Motor neuron (in vitro differentiated cells): ENCODE results near the gene SETD1B. TPM values are rescaled to one million over a fixed set of nuclear protein-coding genes. Genes with fewer than 3 reads are reported as not detected.
A peak's percentile ranks its signal among the peaks of the same experiment; 100 is the strongest.

Experiments used
- ATAC-seq, 8 experiments: fragments of 200-7000 bp; cut with Tn5 transposase; replicated peaks in 6 of 8; 2 replicates each; pipeline ENCODE4 v1.8.0; 2021; ENCODE audit warnings: mild to moderate bottlenecking in 8 of 8, moderate library complexity in 8 of 8
- H3K27ac ChIP-seq, 2 donors: fragments of 250-450 bp; sonication (Bioruptor Pico); 2 replicates each; pipeline ENCODE4 v1.9.0; 2021; ENCODE audit warnings: antibody characterized with exemption in 2 of 2, mild to moderate bottlenecking in 2 of 2, moderate library complexity in 1 of 2
- H3K4me1 ChIP-seq, 2 donors: fragments of 250-450 bp; sonication (Bioruptor Pico); replicated peaks in 1 of 2; 2 replicates each; pipeline ENCODE4 v1.6.1; 2021; ENCODE audit warnings: antibody characterized with exemption in 2 of 2, mild to moderate bottlenecking in 2 of 2, moderate library complexity in 1 of 2
- H3K4me3 ChIP-seq, 5 donors: fragments of 250-450 bp; sonication (Bioruptor Pico); 2 replicates each; pipeline ENCODE4 v1.9.0; 2021; ENCODE audit warnings: antibody characterized with exemption in 5 of 5, mild to moderate bottlenecking in 5 of 5, moderate library complexity in 4 of 5
- WGBS, 10 experiments: fragments of 450-650 bp; shearing (Covaris generic); methylation state at CpG; one replicate each; pipeline ENCODE4 v1.0.0; 2022; 5-methylcytosine and 5-hydroxymethylcytosine counted together
- in situ Hi-C, 9 experiments: fragments of 400-800 bp; cut with MboI; loops; one replicate each; pipeline ENCODE4 v1.15.0; 2021; ENCODE audit warnings: low sequenced_read_pairs in 9 of 9, low pct_unique_long_range_greater_than_20kb in 2 of 9; ENCODE audit not compliant: unreplicated experiment in 9 of 9
- total RNA-seq, 8 experiments: library from RNA; unstranded; fragments of 300-600 nt; gene quantifications; 2 replicates each; pipeline versions ENCODE4 v1.2.3 to v1.2.4, GENCODE V29; 2022

The SETD1B gene
- total RNA-seq, 8 experiments from 2014 or later, result 3.1 to 16.2 (median 5.0) TPM

GRCh38 chr12:121827351-121828099 lies 23.7 kb downstream of the SETD1B start:
- H3K27ac ChIP-seq, result no peak overlapping the region
- ATAC-seq, result peak in 4 of 8 experiments; percentile 3 to 15 (median 10)
- no peak overlapping the region for H3K4me3 ChIP-seq
- H3K4me1 ChIP-seq, result peaks cover 0 to 2% of the 10 kb centered on the region in 2 donors
- in situ Hi-C loops, result no loop called here
- 94 to 100% (median 98%) methylated on average over 1 to 14 of the region's 48 CpGs; no CpG with 5 or more reads in 3 of the 10 experiments for WGBS, 10 experiments

DNA sequence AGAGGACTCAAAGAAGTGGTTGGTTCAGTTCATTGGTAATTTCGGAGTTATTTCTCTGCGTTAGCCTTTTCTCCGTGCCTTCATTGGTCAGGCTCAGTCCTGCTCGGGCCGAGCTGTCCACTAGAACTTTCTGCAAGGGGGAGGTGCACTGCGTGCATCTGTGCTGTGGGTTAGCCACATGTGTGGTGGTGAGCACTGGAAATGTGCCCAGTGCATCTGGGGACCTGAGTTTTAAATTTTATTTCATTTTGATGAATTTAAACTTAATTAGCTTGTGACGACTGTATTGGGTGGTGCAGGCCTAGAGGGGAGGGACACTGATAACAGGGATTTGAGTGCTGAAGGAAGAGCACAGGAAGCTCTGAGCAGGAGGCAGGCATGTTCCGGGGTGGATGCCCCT lies 24.5 kb downstream of the SETD1B start:
- in situ Hi-C loops, result no loop called here
- Histone ChIP-seq H3K4me3 (no peak overlapping the region), H3K27ac (no peak overlapping the region), H3K4me1 (peaks cover 0 to 2% of the 10 kb centered on the region in 2 donors)
- WGBS, 10 experiments, result 60 to 100% (median 94%) methylated on average over 1 to 6 of the region's 8 CpGs; no CpG with 5 or more reads in 4 of the 10 experiments
- no peak for ATAC-seq

- in situ Hi-C loops, result no loop called here
- ATAC-seq, result peak in 1 of 8 experiments; percentile 3
- WGBS, 10 experiments, result 80% methylated on average over 1 of the region's 9 CpGs; no CpG with 5 or more reads in 9 of the 10 experiments
- no peak overlapping the region for H3K4me3 ChIP-seq
- peaks cover 0 to 2% of the 10 kb centered on the region in 2 donors for H3K4me1 ChIP-seq
- H3K27ac ChIP-seq, result no peak overlapping the region
These were observed 25.0 kb downstream of the SETD1B start for GRCh38 chr12:121828826-121829225.

DNA sequence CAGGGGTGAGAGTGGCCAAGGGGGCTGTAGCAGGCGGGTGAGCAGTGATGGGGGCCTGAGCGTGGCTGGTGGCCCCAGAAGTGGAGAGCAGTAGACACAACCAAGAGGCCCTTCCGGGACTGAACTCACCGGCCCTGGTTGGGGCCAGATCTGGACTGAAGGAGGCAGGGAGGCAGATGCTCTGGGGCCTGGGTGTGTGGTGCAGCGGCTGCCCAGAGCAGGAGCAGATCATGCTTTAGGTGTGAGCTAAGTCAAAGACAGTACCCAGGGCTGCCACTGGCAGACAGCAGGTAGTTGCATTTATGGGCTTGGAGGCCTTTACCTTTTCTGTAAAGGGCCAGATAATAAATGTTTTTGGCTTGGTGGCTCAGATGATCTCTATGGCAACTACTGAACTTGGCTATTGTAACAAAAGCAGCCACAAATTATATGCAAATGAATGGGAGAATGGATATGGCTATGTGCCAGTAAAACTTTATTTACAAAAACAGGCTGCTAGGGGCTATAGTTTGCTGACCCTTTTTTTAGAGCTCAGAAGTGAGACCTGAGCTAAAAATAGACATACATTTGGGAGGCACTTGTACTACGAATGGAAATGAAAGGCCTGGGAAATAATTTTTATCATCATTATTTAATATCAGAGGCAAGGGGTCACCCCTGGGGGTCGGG lies 25.6 kb downstream of the SETD1B start:
- 80 to 100% (median 81%) methylated on average over 1 to 5 of the region's 7 CpGs; no CpG with 5 or more reads in 4 of the 10 experiments for WGBS, 10 experiments

DNA sequence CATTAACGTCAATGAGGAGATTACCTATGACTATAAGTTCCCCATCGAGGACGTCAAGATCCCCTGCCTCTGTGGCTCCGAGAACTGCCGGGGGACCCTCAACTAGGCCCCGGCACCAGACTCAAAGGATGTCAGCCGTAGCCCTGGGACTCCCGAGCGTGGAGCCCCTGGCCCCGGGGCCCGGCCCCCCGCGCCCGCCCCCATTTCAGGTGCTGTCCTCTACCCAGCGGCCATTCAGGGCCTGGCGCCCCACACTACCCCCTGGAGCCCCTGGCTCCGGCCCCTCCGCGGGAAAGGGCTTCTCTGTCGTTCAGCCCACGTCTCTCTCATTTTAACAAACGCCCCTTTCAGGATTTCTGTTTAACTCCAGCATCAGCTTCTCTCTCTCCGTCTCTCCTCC lies 26.3 kb downstream of the SETD1B start:
- no peak overlapping the region for H3K27ac ChIP-seq
- H3K4me3 ChIP-seq, result no peak overlapping the region
- peaks cover 0 to 2% of the 10 kb centered on the region in 2 donors for H3K4me1 ChIP-seq
- ATAC-seq, result no peak
- in situ Hi-C loops, result no loop called here
- 96% methylated on average over 5 of the region's 23 CpGs; no CpG with 5 or more reads in 9 of the 10 experiments for WGBS, 10 experiments

More for the DNA sequence above, 25.6 kb downstream of the SETD1B start:
- H3K27ac ChIP-seq, result no peak overlapping the region
- no peak overlapping the region for H3K4me3 ChIP-seq
- in situ Hi-C loops, result no loop called here
- peaks cover 0 to 2% of the 10 kb centered on the region in 2 donors for H3K4me1 ChIP-seq
- ATAC-seq, result peak in 6 of 8 experiments; percentile 7 to 49 (median 15)

DNA sequence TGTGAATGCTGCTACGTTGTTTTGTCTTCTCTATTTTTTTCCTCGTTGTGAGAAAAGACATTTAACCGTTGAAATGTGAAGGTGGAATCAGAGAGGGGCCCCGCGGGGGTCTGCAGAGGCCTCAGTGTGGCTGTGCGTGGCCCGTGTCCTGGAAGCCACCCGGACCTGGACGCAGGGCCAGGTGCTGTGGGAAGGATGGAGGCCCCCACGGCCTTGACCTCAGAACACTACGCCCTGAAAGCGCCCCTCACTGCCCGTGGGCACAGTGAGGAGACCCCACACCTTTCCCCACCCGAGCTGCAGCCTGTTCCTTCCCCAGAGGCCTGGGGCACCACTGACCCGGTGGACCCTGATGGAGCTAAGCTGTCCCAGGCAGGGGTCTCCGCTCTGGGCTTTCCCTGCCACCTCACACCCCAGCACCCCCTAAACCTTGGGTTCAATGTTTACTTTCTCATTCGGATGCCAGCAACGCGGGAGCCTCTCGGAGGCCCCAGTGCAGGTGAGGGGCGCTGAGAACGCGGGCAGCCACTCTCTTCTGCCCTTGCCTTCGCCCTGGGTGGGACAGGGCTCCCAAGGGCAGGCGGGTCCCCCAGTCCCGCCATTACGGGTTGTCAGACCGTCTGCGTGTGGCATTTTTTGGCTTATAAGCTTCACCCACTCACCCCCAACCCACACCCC lies 26.9 kb downstream of the SETD1B start:
- 89 to 100% methylated on average over 1 to 3 of the region's 29 CpGs; no CpG with 5 or more reads in 8 of the 10 experiments for WGBS, 10 experiments
- in situ Hi-C loops, result no loop called here
- H3K27ac ChIP-seq, result no peak overlapping the region
- H3K4me3 ChIP-seq, result no peak overlapping the region
- peak in 2 of 8 experiments; percentile 15 to 17 for ATAC-seq
- peaks cover 0 to 2% of the 10 kb centered on the region in 2 donors for H3K4me1 ChIP-seq

DNA sequence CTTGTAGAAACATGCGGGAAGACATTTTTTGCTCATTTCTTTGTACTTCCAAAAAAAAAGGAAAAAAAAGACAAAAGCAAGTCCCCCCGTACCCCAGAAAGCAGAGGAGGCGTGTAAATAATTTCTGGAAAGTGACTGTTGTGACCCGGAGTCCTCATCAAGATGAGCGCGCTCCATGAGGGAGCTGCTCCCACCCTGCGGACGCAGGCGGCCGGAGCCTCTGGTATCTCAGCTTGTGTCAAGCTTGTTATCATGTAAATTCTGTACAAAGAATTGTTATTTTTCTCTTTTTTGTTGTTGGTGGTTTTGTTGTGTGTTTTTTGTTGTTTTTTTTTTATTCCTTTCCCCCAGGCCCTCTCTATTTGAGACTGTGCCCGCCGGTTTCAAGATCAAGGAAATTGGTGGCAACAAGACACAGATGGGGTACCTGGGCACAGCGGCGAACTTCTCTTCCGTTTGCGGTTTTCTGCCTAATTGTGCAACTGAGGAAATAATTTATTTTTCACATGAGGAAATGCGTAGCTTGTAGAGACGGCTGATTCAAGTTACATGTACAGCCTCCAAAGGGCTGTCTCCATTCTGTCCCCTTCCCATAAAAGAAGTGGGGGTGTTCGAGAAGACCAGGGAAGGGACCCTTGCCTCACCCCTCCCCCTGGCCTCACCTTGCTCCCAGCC lies 27.9 kb downstream of the SETD1B start:
- in situ Hi-C loops, result no loop called here
- Histone ChIP-seq H3K27ac (no peak overlapping the region), H3K4me1 (peaks cover 0 to 2% of the 10 kb centered on the region in 2 donors), H3K4me3 (no peak overlapping the region)
- WGBS, 10 experiments, result 87 to 100% (median 96%) methylated on average over 1 to 16 of the region's 19 CpGs
- ATAC-seq, result no peak

- ATAC-seq, result no peak
- 0 to 89% (median 61%) methylated on average over 1 to 4 of the region's 4 CpGs; no CpG with 5 or more reads in 1 of the 10 experiments for WGBS, 10 experiments
- Histone ChIP-seq H3K4me3 (no peak overlapping the region), H3K27ac (no peak overlapping the region), H3K4me1 (peaks cover 0 to 3% of the 10 kb centered on the region in 2 donors)
- in situ Hi-C loops, result no loop called here
These were observed 33.9 kb downstream of the SETD1B start for GRCh38 chr12:121837680-121838079.

GRCh38 chr12:121838126-121838525 lies 34.3 kb downstream of the SETD1B start:
- no peak for ATAC-seq
- 80 to 100% (median 92%) methylated on average over 1 to 2 of the region's 5 CpGs; no CpG with 5 or more reads in 5 of the 10 experiments for WGBS, 10 experiments
- Histone ChIP-seq H3K27ac (no peak overlapping the region), H3K4me1 (peaks cover 0 to 3% of the 10 kb centered on the region in 2 donors), H3K4me3 (no peak overlapping the region)
- in situ Hi-C loops, result no loop called here

DNA sequence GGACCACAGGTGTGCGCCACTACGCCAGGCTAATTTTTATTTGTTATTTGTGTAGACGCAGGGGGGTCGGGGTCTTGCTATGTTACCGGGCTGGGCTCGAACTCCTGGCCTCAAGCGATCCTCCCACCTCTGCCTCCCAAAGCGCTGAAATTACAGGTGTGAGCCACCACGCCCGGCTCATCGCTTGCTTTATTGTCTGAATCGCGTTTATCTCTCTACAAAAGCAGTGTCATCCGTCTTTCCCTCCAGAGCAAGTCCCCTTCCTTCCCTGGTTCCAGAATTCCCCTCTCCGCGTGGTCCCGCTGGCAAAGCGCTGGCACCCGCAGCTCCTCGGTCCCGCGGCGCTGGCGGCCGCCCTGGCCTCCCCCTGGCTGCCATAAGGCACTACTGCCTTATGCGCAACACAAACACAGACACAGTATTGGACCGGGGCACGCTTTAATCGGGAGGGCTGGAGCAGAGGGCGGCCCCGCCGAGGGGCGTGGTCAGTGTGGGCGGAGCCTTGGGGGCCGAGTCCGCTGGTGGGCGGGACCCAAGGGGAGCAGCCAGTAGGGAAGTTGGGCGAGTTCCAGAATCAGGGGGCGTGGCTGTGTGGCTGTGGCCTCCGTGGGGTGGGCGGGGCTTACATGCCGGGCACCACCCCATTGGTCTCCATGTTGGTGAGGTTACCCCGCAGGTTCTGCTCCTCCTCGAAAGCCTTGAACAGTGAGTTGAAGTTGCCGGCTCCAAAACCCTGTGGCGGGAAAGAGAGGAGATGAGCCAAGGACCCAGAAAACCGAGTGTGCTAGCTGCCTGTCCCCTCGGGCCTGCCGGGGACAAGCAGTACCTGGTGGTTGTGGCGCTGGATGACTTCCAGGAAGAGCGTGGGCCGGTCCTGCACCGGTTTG lies 35.5 kb downstream of the SETD1B start:
- peak; percentile 95 to 97 (median 97) for ATAC-seq
- Histone ChIP-seq H3K4me3 (peak overlapping the region; percentile 41 to 58 (median 49)), H3K4me1 (peaks cover 0 to 3% of the 10 kb centered on the region in 2 donors), H3K27ac (no peak overlapping the region)
- in situ Hi-C loops, result no loop called here
- 0 to 41% (median 12%) methylated on average over 1 to 20 of the region's 53 CpGs; no CpG with 5 or more reads in 2 of the 10 experiments for WGBS, 10 experiments

- peaks cover 0 to 3% of the 10 kb centered on the region in 2 donors for H3K4me1 ChIP-seq
- ATAC-seq, result no peak
- WGBS, 10 experiments, result 41 to 100% (median 91%) methylated on average over 1 to 14 of the region's 24 CpGs; no CpG with 5 or more reads in 2 of the 10 experiments
These were observed 36.4 kb downstream of the SETD1B start for GRCh38 chr12:121839993-121840761.

More at GRCh38 chr12:121839993-121840761, 36.4 kb downstream of the SETD1B start:
- H3K27ac ChIP-seq, result no peak overlapping the region
- peak overlapping the region; percentile 41 to 58 (median 49) for H3K4me3 ChIP-seq
- in situ Hi-C loops, result no loop called here
